NCI-H1694 treated with DMSO at 0.1 percent for 48 hours (cell line): ENCODE results near the gene SLC39A10.
"Not testable (repeated sequence)": the region's sequence is repeated elsewhere in the genome, so short reads cannot be mapped to it uniquely, and the experiment has no call there.

ENCODE experiments used
- DNase-seq: peaks from one replicate; lab custom pipeline; 2025; lab: John Stamatoyannopoulos, UW

The SLC39A10 gene

DNA sequence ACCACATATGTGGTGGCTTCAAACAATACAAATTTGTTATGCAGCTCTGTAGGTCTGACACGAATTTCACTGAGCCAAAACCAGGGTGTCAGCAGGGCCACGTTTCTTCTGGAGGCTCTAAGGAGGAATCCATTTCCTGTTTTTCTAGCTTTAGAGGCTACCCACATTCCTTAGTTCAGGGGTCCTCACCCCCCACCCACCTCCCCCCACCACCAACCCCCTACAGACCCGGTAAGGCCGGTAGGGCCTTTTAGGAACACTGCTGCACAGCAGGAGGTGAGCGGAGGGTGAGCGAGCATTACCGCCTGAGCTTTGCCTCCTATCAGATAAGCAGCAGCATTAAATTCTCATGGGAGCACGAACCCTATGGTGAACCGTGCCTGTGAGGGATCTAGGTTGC lies 10.6 kb upstream of the SLC39A10 start:
- DNase-seq = no peak

DNA sequence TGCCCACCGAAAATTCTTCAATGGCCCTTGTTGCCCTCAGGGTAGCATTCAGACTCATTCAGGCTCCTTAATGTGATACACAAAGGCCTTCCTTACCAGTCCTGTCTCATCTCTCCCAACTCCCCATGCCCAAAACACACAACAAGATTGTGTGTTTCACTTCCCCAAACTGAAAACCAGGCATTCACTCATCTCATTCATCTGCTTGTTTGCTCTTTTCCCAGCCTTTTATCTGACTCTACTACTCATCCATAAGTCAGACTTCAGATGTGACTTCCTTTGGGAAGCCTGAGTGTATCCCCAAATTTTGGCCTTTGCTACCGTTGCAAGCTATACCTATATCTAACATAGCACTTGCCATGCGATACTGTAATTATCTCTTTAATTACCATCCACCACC lies 9.7 kb upstream of the SLC39A10 start:
- DNase-seq = no peak

DNA sequence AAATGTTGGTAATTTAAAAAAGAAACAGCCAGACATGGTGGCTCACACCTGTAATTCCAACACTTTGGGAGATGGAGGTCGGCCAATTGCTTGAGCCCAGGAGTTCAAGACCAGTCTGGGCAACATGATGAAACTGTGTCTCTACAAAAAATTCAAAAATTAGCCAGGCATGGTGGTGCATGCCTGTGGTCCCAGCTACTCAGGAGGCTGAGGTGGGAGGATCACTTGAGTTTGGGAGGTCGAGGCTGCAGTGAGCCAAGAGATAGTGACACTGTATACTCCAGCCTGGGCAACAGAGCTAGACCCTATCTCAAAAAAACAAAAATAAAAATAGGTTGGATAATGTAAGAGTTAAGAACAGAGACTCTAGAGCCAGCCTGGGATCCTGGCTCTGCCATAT lies 8.7 kb upstream of the SLC39A10 start:
- DNase-seq = not testable (repeated sequence)

DNA sequence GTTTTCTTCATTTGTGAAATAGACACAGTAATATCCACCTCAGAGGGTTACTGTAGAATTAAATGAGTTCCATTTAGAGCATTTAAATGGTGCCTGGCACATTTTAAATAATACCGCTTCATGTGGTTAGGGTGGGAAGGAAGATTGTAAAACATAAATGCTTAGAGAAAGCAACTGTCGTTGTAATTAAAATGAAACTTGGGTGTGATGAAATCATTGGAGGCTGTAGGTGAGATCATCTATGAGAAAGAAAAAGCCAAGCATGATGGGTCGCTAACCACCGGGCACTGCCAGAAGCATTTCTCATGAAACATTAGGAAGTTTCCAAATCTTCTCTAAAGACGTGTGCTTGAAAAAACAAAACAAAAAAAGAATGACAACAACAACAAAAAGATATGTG lies 8.2 kb upstream of the SLC39A10 start:
- DNase-seq = no peak

DNA sequence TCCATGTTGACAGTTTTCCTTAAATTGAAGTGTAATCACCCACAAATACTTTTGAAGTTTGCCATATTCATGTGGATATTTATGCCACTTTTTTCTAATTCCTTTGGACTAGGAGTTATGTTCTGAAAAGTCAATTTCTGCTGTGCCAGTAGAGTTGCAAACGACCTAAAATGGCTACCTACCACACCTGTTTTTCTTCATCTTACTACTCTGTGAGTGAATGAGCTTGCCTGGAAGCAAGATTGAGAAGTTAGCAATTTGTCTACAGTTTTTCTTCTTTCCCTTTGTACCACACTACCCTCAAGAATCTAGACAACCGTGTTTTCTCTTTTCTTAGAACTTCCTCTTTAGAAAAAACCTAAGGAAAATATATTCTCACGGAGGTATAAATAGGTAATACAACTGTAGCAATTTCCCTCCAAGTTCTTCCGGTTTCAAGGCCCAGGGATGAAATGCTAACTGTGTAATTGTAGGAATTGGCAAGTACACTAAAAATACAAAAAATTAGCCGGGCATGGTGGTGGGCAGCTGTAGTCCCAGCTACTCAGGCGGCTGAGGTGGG lies 7.3 kb upstream of the SLC39A10 start:
- DNase-seq = no peak

DNA sequence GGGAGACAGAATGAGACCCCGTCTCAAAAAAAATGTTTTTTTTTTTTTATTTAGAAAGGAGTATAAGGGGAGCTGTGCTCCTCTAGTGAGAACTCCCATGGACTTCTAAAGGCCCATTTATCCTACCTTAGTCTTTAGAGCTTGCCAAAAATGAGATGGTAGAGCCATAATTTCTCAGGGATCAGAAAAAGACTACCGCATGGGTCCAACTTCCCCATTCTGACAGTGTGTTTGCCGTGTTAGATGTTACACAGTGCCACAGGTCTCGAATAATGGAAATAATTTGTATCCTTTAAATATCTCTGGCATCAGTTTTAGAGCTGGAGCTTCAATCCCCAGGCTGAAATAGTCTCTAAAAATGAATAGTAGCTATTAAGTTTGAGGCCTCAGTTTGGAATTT lies 6.0 kb upstream of the SLC39A10 start:
- DNase-seq = no peak

DNA sequence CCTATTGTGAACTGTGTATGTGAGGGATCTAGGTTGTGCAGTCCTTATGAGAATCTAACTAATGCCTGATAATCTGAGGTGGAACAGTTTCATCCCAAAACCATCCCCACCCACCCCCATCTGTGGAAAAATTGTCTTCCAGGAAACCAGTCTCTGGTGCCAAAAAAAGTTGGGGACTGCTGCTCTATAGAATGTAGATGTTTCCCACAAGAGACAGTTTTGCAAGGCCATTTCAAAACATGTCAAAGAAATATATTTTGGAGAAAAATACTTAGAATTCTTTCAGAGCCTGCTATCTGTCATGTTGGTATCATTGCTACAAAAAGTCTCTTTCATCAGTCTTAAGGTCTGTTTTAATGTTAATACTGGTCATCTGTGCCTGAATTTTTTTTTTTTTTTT lies 4.1 kb upstream of the SLC39A10 start:
- DNase-seq = no peak

DNA sequence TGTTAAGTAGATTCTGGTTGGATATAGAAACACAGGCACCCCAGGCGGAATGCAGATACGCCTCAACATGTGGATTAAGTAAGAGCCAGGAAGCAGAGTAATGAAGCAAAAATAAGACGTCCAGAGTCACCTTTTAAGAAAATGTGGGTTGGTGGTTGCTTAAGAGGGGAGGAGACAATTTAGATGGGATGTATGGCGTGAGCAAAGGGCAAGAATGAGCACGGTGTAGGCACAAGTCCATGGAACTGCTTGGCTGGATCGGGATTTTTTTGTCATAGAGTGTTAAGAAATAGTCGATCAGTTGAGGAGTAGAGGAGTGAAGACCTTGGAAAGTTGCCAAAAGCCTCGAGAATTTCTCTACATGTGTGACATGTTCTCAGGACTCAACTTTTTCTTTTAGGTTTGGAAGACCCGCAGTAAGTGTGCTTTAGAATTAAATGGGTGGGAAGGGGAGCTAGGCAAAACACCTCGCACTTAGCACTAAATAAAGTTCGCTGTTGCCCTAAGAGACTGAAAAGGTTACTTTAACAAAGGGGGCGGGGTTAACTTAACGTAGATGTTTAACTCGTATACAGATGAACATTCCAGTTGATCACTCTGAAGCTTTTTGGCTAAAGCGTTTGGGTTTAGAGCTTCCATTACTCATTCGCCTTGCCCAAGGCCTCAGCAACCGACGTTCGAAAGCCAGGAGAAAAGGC lies 716 bp upstream of the SLC39A10 start:
- no peak for DNase-seq

DNA sequence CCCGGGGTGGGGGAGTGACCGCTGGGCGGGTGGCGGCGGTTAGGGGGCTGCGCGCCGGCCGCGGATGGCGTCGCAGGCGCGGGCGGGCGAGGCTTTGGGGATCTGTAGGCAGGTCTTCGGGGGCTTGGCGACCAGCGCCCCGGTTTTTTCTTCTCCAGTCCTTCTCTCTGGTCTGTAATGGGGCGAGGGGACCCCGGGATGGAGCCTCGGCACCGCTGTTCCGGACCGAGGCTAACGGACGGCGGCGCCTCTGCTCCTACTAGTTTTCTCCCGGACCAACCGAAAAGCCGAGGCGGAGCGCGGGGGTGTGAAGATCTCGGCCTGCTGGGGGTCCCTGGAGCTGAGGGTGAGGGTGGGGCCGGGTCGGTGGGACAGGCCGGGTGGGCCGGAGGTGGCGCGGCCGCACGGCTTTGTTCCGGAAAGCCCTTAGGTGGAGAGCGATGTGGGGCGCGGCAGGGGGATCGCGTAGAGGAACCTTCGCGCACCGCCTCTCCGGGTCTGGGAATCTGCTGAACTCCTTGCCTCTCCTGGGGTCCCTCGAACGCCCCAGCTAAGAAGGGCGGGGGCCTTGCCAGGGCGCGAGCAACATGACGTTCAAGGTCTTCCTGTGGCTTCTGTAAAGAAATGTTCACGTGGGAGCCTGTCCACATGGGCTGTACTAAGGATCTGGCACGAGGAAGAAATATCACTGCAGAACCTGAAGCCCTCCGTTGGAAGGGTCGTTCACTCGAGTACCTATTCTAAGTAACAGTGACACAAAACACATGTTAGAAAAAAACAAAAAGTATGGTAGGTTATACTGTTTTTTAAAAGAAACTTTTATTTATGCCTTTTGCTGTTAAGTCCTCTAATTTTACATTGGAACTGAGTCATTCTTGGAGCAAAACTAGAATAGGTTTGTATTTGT lies 861 bp downstream of the SLC39A10 start:
- peak; percentile 61 for DNase-seq

DNA sequence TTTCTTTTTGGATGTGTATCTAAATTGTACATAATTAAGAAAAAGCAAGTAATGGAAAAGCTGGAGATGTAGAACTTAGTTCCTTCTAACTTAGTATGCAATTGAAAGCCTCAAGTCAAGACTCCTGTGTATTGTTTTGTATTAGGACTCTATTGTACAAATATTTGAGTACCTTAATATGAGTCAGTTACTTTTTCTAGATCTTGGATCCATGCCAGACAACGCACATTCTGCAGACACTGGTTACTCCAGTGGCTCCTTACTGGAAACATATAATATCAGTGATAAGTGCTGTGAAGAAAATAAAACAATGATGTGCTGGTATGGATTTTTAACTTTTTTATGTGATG lies 1.5 kb downstream of the SLC39A10 start:
- DNase-seq = no peak

DNA sequence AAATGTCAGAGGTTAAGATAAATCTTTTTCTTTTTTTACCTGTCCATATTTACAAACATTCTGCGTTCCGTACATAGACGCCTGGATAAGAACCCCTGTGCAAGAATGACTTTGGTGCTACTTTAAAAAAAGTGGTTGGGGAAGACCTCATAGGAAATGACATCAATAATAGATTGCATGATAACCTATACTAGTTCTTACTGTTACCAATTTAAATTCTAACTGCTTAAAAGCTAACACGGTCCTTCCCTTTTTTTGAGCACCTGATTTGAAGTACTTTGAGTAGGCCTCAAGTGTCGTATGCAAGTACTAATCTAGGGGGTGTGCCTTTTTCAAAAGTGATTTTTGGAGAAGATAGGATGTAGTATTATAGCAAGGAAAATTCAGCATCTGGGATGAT lies 2.1 kb downstream of the SLC39A10 start:
- DNase-seq = no peak

DNA sequence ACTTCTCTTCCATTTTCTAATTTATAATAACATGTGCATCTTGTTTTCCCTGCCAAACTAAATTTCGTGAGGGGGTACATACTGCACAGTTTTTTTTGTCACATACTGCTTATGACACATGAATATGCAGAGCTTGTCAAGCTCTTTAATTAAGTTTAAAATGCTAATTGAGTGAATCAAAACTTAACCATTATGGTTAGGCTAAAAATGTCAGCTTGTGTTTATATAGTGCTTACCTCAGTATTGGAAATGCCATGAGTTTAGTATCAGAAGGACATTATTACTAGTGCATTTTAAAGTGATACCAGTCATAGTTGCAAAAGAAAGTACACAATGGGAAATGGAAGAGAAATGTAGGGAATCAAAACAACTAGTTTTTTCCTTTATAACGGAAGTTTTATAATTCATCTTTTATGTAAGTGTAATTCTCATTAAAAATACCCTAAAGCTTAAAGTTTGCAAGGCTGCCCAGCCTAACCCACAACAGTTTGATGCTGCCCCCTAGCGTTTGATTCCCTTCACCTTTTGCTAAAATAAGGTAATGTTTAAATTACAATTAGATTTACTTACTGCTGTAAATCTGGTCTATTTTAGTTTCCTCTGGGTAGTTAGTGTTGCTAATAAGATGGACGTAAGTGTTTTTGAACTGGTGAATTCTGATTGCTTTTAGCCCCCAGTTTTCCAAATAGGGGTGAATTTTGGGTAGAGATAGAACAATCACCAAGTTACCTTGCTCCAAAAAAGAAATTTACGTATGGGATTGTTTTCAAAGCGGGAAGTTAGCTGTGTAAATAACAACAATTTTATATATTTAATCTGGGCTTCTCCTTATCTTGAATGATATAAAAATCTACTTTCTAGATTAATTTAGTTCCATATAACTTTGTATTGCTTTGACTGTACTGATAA lies 3.2 kb downstream of the SLC39A10 start:
- DNase-seq = peak; percentile 68

DNA sequence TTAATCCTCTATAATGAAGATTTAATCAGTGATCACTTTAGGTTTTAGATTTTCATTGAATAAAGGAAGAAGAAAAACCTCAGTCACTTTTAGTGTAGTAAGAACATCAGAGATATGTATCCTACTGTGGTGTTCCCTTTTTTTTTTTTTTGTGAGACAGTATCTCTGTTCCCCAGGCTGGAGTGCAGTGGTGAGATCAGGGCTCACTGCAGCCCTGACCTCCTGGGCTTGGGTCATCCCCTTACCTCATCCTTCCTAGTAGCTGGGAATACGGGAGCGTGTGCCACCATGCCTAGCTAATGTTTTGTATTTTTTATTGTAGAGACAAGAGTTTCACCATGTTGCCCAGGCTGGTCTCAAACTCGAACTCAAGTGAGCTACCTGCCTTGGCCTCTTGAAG lies 5.1 kb downstream of the SLC39A10 start:
- no peak for DNase-seq

DNA sequence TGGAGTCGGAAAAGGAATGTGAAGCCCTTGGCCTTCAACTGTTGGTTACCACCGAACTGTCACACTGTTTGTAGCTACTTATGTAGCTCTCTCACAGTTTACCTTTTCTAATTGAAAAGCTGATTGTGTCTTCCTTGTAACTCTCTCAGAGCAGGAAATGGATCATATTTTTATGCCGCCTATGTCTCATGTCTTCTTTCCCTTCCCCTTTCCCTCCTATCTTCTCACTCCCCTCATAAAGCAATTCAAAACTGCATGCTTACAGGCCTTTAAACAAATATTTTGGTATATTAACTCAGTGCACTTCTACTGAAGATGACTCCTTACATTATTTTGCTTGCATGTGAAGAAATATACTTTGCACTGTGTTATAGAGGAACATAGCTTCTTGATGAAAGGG lies 6.0 kb downstream of the SLC39A10 start:
- DNase-seq = no peak

DNA sequence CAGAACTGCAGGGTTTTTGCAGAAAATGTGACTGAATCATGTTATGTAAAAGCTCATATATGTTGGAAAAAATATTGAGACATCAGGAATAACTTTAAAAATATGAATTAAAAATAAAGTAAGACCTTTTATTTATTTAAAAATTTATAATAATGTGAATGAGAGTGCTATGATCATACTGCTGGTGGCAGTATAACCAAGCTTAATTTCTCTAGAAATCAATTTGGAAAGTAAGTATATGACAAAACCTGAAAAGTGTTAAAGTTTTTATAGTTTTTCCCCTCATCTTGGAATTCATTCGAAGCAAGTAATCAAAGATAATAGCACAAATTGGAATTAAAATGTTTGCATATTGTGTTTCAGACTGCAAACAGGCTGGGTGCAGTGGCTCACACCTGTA lies 7.5 kb downstream of the SLC39A10 start:
- no peak for DNase-seq

DNA sequence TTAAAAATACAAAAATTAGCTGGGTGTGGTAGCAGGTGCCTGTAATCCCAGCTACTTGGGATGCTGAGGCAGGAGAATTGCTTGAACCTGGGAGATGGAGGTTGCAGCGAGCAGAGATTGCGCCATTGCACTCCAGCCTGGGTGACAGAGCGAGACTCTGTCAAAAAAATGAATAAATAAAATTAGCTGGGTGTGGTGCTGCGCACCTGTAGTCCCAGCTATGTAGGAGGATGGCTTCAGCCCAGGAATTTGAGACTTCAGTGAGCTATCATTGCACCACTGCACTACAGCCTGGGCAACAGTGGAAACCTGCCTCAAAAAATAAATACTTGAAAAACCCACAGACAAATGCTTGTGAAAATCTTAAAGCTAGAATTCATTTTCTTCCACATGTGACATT lies 8.1 kb downstream of the SLC39A10 start:
- DNase-seq = not testable (repeated sequence)

DNA sequence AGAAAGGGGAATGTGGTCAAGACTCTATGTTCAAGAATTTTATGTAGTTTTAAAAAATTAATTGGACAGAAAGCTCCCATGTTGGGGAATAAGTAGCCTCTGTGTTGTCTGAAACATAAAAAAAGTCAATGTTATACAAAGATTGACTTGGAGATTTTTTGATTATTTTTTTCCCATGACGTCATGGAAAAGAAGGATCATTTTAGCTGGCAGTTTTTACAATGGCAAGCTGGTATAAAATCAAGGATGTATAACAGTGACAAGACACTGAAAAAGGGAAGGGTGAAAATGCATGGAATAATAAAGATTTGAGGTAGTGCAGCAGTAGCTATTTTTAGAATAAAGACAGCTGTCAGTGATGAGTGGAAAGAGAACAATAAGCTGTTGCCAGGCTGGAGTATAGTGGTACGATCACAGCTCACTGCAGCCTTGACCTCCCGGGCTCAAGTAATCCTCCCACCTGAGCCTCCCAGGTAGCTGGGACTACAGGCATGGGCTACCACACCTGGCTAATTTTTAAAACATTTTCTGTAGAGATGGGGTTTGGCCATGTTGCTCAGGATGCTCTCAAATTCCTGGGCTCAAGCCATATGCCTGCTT lies 9.2 kb downstream of the SLC39A10 start:
- no peak for DNase-seq

DNA sequence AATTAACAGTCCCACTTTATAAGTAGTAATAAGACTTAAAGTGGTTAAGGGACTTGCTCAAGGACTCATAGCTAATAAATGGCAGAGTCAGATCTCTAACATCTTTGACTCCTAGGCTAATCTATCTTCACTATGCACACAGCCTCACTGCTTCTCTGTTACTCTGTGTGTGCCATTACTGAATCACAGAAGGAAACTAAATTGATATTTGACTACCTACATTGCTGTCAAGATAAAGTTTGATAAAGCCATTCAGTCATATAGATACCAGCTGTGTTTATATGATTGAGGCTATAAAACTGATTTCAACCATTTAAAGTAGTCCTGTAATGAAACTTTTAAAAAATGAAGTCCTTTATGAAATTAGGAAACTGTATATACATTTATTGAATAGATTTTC lies 10.9 kb downstream of the SLC39A10 start:
- no peak for DNase-seq

DNA sequence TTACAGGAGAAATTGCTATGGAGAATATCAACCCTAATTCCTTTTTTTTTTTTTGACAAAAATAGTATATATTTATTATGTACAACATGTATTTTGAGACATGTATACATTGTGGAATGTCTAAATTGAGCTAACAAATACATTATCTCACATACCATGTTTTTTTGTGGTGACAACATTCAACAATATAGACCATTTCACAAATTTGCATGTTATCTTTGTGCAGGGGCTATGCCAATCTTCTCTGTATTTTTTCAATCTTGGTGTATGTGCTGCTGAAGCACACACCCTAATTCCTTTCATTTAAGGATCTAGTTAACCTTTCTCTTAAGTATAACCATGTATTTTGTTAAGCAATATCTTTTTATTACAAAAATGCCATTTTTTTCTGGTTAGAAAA lies 13.2 kb downstream of the SLC39A10 start:
- no peak for DNase-seq

DNA sequence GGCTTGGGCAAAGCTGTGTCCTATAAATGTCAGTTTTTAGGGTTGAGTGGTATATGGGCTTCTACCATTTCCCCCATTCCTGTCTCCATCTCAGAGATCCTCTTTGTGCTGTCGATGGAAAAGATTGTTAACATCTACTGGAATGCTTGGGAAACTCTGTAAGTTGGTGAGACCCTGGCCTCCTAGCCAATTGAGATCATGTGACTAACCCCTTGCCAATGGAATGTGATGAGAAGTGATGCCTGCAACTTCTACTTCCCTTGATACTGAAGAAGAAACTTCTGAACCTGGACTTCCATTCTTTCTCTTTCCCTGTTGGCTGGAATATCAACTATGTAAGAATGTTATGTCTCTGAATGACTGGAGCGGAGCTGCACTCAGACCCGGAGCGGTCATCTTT lies 14.5 kb downstream of the SLC39A10 start:
- DNase-seq = no peak

DNA sequence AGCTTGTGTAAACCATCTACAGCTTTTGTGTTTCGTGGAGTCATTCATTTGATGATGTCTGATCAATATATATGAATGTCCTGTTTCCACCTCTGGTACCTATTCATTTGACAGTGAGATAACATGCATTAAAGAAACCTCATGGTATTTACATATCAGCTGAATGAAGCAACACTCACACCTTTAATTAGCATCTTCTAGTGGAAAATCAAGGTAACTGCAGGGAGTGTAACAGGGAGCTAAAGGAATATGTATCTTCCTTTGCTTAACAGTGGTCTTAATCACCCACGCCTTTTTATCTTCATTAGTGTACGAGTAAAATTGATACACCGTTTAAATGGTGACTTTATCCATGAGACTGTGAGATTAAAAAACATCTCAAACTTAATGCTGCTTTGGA lies 15.6 kb downstream of the SLC39A10 start:
- DNase-seq = no peak
